SIG-M5 treated with dmso at 0.1 percent for 504 hours (cell line): ENCODE results near the gene FGF11.

Experiments used
- DNase-seq: peaks from one replicate; lab custom pipeline; 2025; ENCODE audit not compliant: unreplicated experiment; lab: John Stamatoyannopoulos, UW

Gene FGF11

GRCh38 chr17:7408252-7408727 lies 31.0 kb upstream of the FGF11 start:
- DNase-seq = no peak

- no peak for DNase-seq
Observed at GRCh38 chr17:7408863-7409262, 30.4 kb upstream of the FGF11 start.

GRCh38 chr17:7409716-7410115 lies 29.6 kb upstream of the FGF11 start:
- no peak for DNase-seq

DNA sequence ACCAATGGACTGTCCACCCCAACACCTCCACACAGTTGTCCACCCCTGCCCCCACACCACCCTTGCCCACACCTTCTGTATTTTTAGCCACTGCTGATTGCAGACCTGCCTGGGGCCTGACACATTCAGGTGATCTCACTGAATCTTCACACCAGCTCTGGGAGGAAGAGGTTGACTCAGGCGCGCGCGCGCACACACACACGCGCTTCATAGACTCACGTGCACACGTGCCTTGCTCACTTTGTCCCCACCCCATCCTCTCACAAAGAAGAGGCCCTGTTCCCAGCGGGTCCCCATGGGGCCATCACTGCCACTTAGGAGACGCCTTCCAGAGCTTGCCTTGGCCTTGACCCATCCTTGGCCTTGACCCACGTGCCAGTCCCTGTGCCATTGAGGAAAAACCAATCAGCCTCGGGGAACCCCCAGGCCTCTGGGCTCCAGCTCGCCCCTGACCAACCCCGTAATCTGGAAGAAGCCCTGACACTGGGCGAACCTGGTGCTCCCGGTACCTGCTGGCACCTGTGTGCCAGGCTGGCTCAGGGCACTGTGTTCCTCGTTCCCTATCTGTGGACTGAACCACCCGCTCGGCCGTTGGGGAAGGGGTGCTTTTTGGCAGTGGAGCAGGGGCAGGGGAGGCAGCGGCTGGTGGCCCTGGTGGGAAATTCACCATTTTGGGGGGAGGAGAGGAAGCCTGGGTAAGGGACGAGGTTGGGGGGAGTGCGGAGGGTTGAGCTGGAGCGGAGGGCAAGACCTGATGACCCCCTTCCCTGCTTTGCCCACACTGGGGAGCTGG lies 28.5 kb upstream of the FGF11 start:
- DNase-seq = no peak

DNA sequence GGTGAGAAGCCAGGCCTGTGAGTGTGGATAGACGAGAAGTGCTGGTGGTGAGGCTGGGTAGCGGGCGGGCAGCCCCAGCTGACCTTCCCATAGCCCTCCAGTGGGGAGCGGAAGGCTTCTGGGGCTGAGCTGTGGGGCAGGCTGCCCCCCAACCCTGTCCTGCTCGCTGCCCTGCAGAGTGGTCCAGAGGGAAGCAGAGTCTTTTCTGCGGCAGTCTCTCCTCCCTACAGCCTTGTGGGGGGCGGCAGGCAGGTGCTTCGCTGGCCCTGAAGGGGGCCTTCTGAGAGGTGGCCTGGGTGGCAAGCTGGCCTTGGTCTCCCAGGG lies 27.9 kb upstream of the FGF11 start:
- no peak for DNase-seq

- DNase-seq = no peak
Observed at GRCh38 chr17:7413346-7413985, 25.8 kb upstream of the FGF11 start.

- DNase-seq = no peak
Observed at GRCh38 chr17:7414837-7415236, 24.5 kb upstream of the FGF11 start.

- no peak for DNase-seq
Observed at GRCh38 chr17:7415784-7416183, 23.5 kb upstream of the FGF11 start.

DNA sequence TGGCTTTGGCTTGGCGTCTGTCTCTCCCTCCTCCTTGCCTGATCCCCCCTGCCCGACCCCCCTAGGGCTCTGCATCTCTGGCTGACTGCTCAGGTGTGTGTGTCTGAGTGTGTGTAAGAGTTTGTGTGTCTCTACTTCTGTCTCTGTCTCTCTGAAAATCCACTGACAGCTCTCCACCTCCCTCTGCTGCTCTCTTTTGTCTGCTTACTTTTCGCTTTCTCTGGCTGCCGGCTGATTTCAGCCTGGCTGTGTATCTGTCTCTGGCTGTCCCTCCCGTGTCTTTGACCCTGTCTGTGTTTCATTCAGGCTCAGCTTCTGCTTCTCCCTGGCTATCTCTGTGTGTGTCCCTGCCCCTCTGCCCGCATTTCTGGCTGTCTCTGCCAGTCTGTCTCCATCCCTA lies 23.0 kb upstream of the FGF11 start:
- DNase-seq = no peak

DNA sequence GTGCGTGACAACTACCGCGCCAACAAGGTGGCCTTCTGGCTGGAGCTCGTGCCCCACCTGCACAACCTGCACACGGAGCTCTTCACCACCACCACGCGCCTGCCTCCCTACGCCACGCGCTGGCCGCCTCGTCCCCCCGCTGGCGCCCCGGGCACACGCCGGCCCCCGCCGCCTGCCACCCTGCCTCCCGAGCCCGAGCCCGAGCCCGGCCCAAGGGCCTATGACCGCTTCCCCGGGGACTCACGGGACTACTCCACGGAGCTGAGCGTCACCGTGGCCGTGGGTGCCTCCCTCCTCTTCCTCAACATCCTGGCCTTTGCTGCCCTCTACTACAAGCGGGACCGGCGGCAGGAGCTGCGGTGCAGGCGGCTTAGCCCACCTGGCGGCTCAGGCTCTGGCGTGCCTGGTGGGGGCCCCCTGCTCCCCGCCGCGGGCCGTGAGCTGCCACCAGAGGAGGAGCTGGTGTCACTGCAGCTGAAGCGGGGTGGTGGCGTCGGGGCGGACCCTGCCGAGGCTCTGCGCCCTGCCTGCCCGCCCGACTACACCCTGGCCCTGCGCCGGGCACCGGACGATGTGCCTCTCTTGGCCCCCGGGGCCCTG lies 22.2 kb upstream of the FGF11 start:
- no peak for DNase-seq

- no peak for DNase-seq
Observed at GRCh38 chr17:7418472-7419152, 20.7 kb upstream of the FGF11 start.

DNA sequence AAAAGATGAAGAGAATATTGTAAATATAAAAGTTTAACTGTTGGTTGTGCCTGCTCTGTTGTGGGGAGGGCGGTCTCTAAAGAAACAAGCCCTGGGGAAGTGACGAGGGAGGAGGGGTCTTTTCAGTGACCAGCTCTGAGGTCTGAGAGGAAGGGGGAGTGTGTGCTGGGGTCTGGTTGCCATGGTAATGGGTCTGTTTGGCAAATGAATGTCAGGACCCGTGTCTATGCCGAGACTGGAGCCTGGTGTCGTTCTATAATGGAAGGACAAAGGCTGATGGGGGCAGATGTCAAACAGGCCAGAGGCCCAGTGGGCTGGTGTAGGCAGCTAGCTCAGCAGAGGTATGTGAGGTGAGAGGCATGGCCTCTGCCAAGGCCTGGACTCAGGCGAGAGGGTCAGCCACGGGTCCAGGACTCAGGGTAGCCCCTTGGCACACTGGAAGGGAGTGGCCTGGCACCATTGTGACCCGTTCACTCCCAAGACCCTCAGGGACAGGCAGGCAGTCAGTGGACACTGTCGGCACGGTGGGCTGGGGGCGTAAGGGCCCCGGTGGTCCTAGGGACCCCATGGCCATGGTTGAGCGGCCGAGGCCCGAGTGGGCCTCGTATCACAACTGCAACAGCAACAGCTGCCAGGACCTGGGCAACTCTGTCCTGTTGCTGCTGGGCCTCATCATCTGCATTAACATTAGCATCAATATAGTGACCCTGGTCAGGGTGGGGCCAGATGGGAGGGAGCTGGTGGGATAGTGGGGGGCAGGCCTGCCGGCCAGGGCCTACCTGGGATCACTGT lies 19.3 kb upstream of the FGF11 start, which contains the start of gene SPEM1:
SPEM1 (plus strand) TSS at position 506 of the 792 bp plus-strand sequence; CDS start at position 567, 61 bp downstream.
- DNase-seq = no peak

DNA sequence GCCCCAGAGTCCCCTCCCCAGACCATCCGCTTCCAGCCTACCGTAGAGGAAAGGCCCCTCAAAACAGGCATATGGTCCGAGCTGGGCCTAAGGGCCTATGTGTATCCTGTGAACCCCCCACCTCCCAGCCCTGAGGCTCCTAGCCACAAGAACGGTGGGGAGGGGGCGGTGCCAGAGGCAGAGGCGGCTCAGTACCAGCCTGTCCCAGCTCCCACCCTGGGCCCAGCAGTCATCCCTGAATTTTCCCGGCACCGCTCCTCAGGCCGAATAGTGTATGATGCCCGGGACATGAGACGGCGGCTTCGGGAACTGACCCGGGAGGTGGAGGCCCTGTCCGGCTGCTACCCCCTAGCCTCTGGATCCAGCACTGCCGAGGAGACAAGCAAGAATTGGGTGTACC lies 18.1 kb upstream of the FGF11 start:
- no peak for DNase-seq

- no peak for DNase-seq
Observed at GRCh38 chr17:7423679-7424078, 15.6 kb upstream of the FGF11 start.

- no peak for DNase-seq
Observed at GRCh38 chr17:7425316-7425715, 14.0 kb upstream of the FGF11 start, which contains the start of gene SPEM2. Gene SPEM2, plus strand, starts transcription at chr17:7425616. Its CDS starts 73 bp downstream, at chr17:7425689.

DNA sequence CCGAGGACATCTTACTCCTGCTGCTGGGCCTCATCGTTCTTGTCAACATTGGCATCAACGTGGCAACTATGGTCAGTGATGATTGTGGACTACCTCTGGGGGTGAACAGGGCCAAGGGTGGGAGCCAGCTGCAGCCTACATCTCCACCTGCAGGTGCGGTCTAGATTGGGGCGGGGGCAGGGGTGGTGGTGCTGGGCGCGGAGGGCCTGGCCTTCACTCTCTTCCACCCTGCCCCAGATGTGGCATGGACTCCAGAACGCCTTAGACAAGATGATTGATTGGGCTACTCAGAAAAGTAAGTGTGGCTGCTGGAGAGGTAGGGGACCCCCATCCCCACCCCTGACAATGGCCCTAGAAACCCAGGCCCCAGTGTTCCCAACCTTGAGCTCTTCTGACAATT lies 13.6 kb upstream of the FGF11 start:
- DNase-seq = no peak

DNA sequence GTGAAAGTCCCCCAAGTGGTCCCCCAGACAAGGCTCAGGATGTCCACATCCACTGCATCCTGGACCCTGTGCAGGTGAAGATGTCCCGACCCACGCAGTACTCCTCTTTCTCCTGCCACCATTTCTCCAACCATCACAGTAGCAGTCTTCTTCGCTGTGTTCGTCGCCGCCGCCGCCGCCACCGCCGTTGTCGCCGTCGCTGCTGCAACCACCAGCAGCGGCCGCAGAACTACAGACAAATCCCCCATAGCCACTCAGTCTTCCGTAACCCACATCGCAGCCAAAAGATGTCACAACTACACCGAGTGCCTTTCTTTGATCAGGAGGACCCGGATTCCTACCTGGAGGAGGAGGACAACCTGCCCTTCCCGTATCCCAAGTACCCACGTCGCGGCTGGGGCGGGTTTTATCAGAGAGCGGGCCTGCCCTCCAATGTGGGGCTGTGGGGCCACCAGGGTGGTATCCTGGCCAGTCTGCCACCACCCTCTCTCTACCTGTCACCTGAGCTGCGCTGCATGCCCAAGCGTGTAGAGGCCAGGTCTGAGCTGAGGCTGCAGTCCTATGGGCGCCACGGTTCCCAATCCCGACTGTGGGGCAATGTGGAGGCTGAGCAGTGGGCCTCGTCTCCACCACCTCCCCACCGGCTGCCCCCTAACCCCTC lies 13.0 kb upstream of the FGF11 start:
- DNase-seq = no peak

GRCh38 chr17:7426896-7427489 lies 12.3 kb upstream of the FGF11 start:
- no peak for DNase-seq

- no peak for DNase-seq
Observed at GRCh38 chr17:7427549-7427948, 11.8 kb upstream of the FGF11 start.

DNA sequence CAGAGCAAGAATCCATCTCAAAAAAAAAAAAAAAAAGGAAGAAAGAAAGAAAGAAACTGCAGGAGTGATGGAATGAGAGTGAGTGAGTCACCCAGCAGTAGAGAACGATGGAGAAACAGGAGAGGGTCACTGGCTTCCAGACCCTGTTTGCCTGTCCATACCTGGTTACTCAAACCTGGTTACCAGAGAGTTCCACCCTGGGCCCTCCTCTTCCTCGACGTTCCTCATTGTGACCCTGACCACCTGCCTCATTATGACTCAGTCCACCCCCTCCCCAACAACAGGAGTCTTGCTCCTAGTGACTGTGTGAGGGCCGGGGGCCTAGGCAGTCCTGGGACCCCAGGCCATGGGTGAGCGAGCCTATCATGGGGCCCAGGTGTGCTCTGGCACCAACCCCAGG lies 10.8 kb upstream of the FGF11 start, which contains the start of gene SPEM3:
SPEM3 (plus strand) TSS at position 301 of the 400 bp plus-strand sequence; CDS start at position 347, 46 bp downstream.
- no peak for DNase-seq
